Stimulated activated effector memory CD8-positive, alpha-beta T cell treated with anti-CD3 and anti-CD28 coated beads, Interleukin-12 subunit alpha, Interleukin-12 subunit beta, amount 100 ng/mL, for 72 hours (primary cell): ENCODE results near the gene CHTF18.
A peak's percentile ranks its signal among the peaks of the same experiment; 100 is the strongest.
"Not testable (repeated sequence)": the region's sequence is repeated elsewhere in the genome, so short reads cannot be mapped to it uniquely, and the experiment has no call there.

Source experiments
- ATAC-seq: fragments of 150-1000 bp; cut with Tn5 transposase; 2 replicates; pipeline ENCODE4 v1.10.0; 2021
- DNase-seq, 2 donors: peaks; one replicate each; pipeline ENCODE4 v3.0.0; 2021 to 2022; ENCODE audit warnings: low spot score in 2 of 2
- H3K27ac Mint-ChIP-seq: one replicate; pipeline ENCODE4 v1.8.0; 2022; ENCODE audit warnings: mild to moderate bottlenecking, mixed read lengths
- H3K36me3 Mint-ChIP-seq: one replicate; pipeline ENCODE4 v1.8.0; 2022; ENCODE audit warnings: mild to moderate bottlenecking, mixed read lengths
- H3K4me1 Mint-ChIP-seq: one replicate; pipeline ENCODE4 v1.8.0; 2022; ENCODE audit warnings: mixed read lengths
- H3K4me3 Mint-ChIP-seq: one replicate; pipeline ENCODE4 v1.8.0; 2022; ENCODE audit warnings: mild to moderate bottlenecking, mixed read lengths
- H3K9me3 Mint-ChIP-seq: one replicate; pipeline ENCODE4 v1.8.0; 2022; ENCODE audit warnings: mixed read lengths

Gene CHTF18

DNA sequence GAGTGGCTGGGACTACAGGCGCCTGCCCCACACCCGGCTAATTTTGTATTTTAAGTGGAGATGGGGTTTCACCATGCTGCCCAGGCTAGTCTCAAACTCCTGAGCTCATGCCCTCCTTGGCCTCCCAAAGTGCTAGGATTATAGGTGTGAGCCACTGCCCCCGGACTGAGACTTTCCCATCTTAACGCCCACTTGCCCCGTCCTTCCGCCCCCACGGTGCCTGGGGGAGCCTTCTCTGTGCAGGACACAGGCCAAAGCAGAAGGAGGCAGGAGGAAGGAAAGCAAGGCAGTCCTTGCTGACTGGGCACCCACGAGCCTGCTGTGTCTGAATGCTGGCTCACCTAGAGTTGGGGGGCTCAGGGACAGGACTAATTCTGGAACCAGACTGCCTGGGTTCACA, 29.7 kb downstream of the CHTF18 start:
- DNase-seq: no peak
- no peak overlapping the region for H3K27ac Mint-ChIP-seq
- no peaks in the 10 kb centered on the region for H3K36me3 Mint-ChIP-seq
- H3K9me3 Mint-ChIP-seq: no peaks in the 10 kb centered on the region
- H3K4me1 Mint-ChIP-seq: peaks cover 11% of the 10 kb centered on the region
- no peak for ATAC-seq
- H3K4me3 Mint-ChIP-seq: no peak overlapping the region

DNA sequence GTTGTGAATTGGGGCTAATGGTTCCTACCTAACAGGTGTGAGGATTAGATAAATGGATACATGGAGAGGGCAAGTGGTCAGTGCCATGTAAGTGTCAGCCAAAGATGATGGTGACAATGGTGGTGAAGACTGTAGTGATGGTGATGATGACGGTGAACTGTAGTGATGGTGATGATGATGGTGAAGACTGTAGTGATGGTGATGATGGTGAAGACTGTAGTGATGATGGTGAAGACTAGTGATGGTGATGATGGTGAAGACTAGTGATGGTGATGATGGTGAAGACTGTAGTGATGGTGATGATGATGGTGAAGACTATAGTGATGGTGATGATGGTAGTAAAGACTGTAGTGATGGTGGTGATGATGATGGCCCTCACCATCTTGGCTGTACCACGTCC, 30.2 kb downstream of the CHTF18 start:
- no peak overlapping the region for H3K27ac Mint-ChIP-seq
- DNase-seq: no peak
- H3K36me3 Mint-ChIP-seq: no peaks in the 10 kb centered on the region
- H3K4me3 Mint-ChIP-seq: no peak overlapping the region
- H3K9me3 Mint-ChIP-seq: no peaks in the 10 kb centered on the region
- no peak for ATAC-seq
- peaks cover 11% of the 10 kb centered on the region for H3K4me1 Mint-ChIP-seq

DNA sequence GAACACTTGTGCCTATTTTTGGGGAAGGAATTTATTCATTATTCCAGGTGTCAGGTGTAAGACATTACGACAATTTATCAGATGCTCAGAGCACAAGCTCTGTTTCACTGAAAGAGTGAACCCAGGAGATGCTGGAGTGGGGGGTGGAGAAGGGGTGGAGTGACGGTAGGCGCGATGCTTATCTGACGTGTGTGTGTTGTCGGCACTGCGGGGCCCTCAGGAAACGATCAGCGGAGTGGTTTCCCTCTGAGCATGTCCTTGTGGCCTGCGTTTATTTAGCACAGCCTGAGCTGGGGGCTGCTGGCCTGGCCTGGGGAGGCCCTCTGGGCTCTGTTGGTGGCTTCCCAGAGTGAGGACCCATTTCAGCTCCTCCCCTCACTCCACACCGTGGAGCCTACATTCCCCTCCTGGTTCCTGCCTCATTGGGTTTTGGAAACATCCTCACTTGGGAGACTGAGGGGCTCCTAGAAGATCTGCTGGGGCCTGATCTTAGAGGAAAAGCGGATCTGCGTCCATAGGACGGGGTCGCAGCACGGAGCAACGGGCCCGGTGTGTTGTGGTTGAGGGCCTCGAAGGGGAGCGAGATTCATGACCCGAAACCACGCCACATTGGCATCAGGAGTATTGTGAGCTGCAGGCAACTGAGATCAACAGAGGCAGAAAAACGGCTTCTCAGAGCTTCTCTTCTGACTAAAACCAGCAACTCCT, 31.1 kb downstream of the CHTF18 start:
- Mint-ChIP-seq H3K36me3 (no peaks in the 10 kb centered on the region), H3K4me3 (no peak overlapping the region), H3K4me1 (peaks cover 11% of the 10 kb centered on the region), H3K9me3 (no peaks in the 10 kb centered on the region), H3K27ac (no peak overlapping the region)
- DNase-seq (no peak), ATAC-seq (peak; percentile 62)

DNA sequence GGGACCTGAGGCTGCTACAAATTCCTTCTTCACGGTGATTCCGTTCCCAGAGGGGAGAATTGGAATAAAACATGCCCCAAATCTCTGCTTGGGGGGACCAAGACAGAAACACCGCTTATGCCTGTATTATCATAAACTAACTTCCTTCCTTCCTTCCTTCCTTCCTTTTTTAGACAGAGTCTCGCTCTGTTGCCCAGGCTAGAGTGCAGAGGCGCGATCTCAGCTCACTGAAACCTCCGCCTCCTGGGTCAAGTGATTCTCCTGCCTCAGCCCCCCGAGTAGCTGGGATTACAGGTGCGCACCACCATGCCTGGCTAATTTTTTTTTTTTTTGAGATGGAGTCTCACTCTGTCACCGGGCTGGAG, 31.6 kb downstream of the CHTF18 start:
- H3K27ac Mint-ChIP-seq, ATAC-seq: not testable (repeated sequence)

DNA sequence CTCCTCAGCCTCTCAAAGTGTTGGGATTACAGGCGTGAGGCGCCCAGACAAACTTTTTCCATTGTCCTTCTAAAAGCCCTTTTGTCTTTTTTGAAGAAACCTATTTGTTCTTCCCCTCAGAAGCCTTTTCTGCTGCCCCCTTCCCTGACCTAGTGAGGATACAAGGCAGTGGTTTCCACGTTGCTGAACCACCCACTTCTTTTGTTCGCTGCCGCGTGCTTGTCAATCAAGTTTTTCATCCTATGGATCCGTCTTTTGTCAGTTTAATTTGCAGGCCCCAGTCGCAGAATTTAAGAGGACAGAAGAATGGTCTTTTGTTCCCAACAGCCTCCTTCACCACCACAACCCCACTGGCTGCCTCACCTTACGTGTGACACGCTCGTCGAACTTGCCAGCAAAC, 32.3 kb downstream of the CHTF18 start:
- Mint-ChIP-seq H3K27ac (no peak overlapping the region), H3K9me3 (no peaks in the 10 kb centered on the region), H3K4me3 (no peak overlapping the region), H3K4me1 (peaks cover 11% of the 10 kb centered on the region), H3K36me3 (no peaks in the 10 kb centered on the region)
- ATAC-seq: no peak
- DNase-seq: no peak

More for the DNA sequence above, 31.6 kb downstream of the CHTF18 start:
- H3K36me3 Mint-ChIP-seq, H3K4me3 Mint-ChIP-seq, DNase-seq, H3K9me3 Mint-ChIP-seq: not testable (repeated sequence)
- H3K4me1 Mint-ChIP-seq: peaks cover 11% of the 10 kb centered on the region

DNA sequence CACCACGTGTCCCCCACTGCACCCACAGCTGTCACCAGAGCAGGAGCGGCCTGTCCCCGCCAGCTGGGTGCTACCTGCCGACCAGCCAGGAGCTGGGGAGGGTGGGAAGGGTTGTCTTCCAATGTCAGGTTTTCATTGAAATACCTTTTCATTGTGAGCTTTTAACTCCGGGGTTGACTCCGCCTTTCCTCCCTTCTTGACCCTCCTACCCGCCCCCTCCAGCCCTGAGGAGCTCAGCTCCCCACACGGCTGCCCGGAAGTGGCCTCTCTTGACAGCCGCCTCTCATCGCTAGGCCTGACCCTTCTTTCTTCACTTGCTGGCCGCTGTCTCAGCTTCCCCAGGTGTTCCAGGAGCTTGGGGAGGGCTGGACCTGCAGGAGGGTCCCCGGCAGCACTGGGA, 33.3 kb downstream of the CHTF18 start:
- Mint-ChIP-seq H3K36me3 (no peaks in the 10 kb centered on the region), H3K27ac (no peak overlapping the region), H3K9me3 (no peaks in the 10 kb centered on the region), H3K4me3 (no peak overlapping the region), H3K4me1 (peaks cover 11% of the 10 kb centered on the region)
- ATAC-seq (no peak), DNase-seq (no peak)

DNA sequence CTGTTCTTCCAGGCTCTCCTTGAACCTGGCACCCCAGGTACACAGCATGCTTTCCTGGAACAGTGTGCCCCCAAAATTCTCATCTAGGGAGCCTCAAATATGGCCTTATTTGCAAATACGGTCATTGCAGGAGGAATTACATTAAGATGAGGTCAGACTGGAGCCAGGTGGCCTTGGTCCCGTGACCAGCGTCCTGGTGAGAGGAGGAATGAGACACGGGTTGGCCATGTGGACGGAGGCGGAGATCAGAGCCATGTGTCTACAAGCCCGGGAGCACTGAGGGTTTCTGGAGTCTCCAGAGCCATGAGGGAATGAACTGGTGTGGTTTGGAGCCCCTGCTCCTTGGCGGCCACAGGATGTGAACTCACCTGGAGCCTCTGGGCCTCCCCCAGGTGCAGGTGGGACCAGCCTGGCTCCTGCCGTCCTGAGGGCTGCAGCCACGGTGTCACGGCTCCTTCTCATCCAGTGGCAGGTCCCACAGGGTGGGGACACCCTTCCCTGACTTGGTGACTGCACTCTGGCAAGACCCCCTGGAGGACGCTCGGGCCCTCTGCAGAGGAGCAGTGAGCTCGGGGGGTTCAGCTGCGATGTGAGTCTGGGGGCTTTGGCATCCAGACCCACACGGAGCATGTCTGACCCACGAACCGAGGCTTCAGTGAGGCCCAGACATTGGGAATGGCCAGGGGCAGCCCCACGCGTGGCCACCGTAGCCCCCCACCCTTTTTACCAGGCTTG, 33.9 kb downstream of the CHTF18 start:
- H3K4me3 Mint-ChIP-seq: no peak overlapping the region
- ATAC-seq (no peak), DNase-seq (no peak)
- H3K9me3 Mint-ChIP-seq: no peaks in the 10 kb centered on the region
- H3K27ac Mint-ChIP-seq: no peak overlapping the region
- no peaks in the 10 kb centered on the region for H3K36me3 Mint-ChIP-seq
- peaks cover 11% of the 10 kb centered on the region for H3K4me1 Mint-ChIP-seq

DNA sequence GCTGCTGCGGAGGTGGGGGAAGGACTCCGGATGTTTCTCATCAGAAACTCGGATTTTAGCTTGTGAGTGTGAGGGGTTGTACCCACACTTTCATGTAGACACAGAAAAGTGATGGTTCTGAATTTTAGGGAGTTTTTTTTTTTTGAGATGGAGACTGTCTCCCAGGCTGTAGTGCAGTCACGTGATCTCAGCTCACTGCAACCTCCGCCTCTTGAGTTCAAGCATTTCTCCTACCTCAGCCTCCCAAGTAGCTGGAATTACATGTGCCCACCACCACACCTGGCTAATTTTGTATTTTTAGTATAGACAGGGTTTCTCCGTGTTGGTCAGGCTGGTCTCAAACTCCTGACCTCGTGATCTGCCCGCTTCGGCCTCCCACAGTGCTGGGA, 34.5 kb downstream of the CHTF18 start:
- Mint-ChIP-seq H3K27ac (no peak overlapping the region), H3K9me3 (no peaks in the 10 kb centered on the region), H3K4me3 (no peak overlapping the region), H3K4me1 (peaks cover 11% of the 10 kb centered on the region), H3K36me3 (no peaks in the 10 kb centered on the region)
- DNase-seq: no peak
- ATAC-seq: no peak

DNA sequence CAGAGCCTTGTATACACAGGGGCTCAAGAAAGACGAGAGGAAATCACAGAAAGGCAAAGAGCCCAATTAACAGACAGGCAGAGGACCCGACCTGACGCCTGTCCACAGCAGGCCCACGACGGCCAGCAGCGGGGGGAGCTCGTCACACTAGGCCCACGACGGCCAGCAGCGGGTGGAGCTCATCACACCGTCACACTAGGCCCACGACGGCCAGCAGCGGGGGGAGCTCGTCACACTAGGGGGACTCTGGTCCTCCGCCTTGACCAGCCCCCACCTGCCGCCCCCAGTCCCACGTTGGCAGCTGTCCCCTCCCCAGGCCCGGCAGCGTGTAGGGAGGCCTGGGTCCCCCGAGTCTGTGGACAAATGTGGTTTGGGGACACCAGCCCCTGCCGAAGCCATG, 35.8 kb downstream of the CHTF18 start:
- no peaks in the 10 kb centered on the region for H3K36me3 Mint-ChIP-seq
- no peak for DNase-seq
- ATAC-seq: no peak
- no peak overlapping the region for H3K27ac Mint-ChIP-seq
- no peak overlapping the region for H3K4me3 Mint-ChIP-seq
- H3K4me1 Mint-ChIP-seq: peaks cover 11% of the 10 kb centered on the region
- no peaks in the 10 kb centered on the region for H3K9me3 Mint-ChIP-seq

DNA sequence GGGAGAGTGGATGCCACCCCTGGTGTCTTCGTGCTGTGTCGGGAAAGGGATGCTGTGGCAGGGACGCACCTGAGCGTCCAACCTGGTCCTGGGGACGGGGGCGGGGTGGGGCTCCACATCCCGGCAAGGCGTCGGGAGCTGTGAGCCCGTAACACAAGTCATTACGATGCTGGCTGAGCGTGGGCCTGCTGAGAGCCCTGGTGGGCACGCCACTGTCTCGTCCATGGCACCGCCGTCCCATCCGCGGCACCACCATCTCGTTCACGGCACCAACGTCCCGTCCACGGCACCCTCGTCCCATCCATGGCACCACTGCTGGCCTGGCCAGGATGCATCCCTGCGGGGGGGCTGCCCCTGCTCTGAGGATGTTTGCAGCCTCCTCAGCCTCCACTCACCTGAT, 36.2 kb downstream of the CHTF18 start:
- Mint-ChIP-seq H3K9me3 (no peaks in the 10 kb centered on the region), H3K27ac (no peak overlapping the region), H3K36me3 (no peaks in the 10 kb centered on the region), H3K4me1 (peaks cover 7% of the 10 kb centered on the region), H3K4me3 (no peak overlapping the region)
- ATAC-seq (no peak), DNase-seq (no peak)

DNA sequence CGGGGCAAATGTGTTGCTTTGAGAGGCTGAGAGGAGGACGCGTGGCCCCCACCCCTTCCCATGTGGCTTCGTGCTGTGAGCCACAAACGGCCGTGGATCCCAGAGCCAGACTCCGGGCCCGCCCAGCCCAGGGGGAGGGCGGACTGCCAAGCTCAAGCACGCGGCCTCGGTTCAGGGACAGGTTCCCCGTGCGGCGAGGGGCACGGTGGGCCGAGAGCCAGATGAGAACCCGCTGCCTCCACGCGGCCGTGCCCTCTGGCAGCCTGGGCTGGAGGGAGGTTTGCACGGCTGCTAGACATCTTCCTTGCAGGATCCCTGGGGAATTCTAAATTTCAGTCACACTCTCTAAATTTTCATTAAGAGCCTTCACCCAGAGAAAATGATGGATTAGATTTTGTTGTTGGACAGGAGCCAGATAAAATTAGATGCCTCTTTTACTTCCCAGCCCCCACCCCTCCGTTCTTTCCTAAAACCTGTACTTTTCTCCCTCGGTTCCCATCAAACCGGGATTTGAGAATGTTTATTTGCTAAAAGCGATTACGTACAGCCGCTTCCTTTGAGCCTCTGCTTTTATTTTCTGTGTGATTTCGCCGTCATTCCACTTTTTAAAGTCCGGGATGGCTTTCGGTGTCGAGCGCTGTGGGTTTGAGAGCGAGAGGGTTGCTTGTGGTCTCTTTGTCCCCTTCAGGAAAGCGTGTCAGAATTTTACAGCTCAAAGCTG, 37.1 kb downstream of the CHTF18 start:
- Mint-ChIP-seq H3K36me3 (no peaks in the 10 kb centered on the region), H3K27ac (no peak overlapping the region), H3K9me3 (no peaks in the 10 kb centered on the region), H3K4me3 (no peak overlapping the region), H3K4me1 (no peaks in the 10 kb centered on the region)
- DNase-seq (no peak), ATAC-seq (no peak)

DNA sequence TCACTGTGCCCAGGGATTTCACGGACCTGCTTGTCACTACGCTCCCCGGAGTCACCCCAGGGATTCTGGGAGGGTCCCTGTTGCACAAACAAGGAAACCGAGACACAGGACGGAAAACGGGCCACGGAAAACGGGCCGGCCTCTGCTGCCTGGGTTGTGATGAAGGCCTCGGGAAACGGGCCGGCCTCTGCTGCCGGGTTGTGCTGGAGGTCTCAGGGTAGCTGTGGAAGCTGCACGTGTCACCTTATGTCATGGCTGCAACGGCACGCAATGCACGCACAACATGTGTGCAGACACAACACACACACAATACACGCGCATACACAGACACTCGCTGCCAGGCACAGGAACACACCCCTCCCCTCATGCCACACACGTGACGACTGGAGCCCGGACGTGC, 39.1 kb downstream of the CHTF18 start:
- H3K4me3 Mint-ChIP-seq: no peak overlapping the region
- no peak overlapping the region for H3K27ac Mint-ChIP-seq
- H3K9me3 Mint-ChIP-seq: no peaks in the 10 kb centered on the region
- no peaks in the 10 kb centered on the region for H3K4me1 Mint-ChIP-seq
- ATAC-seq (no peak), DNase-seq (no peak)
- H3K36me3 Mint-ChIP-seq: no peaks in the 10 kb centered on the region

DNA sequence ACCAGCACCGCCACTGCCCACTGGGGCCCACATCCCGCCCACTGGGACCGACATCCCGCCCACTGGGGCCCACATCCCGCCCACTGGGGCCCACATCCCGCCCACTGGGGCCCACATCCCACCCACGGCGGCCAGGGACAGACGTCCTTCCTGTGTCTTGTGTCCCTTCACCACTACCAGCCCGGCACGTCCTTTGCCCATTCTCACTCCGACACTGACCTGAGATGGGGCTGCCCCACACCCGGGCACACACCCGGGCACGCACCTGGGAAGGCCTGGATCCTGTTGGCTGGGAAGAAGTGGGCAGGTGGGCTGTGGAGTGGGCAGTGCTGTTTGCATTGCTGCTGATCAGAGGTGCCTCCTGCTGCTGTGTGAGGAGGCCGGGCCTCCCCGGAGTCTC, 40.5 kb downstream of the CHTF18 start:
- H3K27ac Mint-ChIP-seq: no peak overlapping the region
- H3K36me3 Mint-ChIP-seq: no peaks in the 10 kb centered on the region
- no peaks in the 10 kb centered on the region for H3K9me3 Mint-ChIP-seq
- DNase-seq: no peak
- ATAC-seq: no peak
- H3K4me1 Mint-ChIP-seq: no peaks in the 10 kb centered on the region
- no peak overlapping the region for H3K4me3 Mint-ChIP-seq

DNA sequence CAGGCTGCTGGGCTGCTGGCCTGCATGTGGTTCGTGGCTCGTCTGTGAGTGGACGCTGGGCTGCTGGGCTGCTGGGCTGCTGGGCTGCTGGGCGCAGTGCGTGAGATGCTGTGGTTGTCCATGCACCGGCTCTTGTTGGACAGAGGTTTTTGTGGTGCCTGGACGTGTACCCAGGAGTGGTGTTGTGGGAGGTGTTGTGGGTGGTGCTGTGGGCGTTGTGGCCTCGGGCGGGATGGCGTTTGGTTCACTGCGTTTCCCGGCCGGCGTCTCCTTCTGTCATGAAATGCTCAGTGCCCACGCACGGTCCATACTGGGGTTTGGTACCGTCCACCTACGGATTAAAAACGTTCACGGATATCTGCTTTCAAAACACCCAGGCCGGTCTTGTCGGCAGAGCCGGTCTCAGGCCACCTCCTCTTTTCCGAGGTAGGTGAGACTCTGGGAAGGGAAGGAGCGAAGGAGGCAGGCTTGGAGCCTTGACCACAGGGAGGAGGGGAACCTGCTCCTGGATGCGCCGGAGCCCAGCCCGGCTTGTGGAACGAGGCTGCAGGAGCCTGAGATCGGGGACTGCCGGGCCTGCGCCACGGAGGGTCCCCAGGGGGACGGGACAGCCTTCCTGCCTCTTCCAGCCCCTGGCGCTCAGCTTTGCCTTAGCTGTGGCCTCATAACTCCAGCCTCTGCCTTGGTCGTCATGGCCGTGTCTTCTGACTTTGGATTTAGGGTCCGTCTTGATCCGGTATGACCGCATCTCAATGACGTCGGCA, 41.9 kb downstream of the CHTF18 start:
- Mint-ChIP-seq H3K4me3 (no peak overlapping the region), H3K27ac (no peak overlapping the region)

DNA sequence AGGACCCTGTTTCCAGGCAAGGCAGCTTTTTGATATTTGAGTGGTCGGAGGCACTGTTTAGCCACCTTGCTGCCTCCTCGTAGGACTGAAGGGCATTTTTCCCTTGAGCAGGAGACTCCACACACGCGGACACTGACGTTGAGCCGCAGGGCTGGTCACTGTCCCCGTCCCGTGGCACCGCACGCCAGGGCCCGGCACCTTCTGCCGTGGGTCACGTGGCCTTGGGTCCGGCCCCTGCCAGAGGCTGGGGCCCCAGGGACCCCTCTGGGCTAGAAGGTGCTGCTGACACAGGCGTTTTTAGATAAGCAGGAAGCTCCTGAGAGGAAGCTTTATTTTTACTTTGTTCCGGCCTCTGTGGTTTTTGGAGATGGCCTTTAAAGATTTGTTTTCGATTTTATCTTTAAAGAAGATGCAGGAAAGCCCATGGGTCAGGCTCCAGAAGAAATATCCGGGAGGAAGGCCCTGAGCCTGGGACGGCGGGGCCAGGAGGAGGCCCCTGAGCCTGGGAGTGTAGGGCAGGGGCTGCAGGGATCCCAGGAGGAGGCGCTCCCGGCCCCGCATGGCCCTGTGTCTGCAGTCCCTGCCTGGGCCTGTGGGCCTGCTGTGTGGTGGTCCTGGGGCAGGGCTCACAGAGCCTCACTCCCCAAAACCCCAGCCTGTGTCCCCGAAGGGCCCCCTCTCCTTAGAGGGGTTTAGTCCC, 42.6 kb downstream of the CHTF18 start:
- ATAC-seq: no peak
- peaks cover 3% of the 10 kb centered on the region for H3K9me3 Mint-ChIP-seq
- H3K27ac Mint-ChIP-seq: no peak overlapping the region
- H3K36me3 Mint-ChIP-seq: no peaks in the 10 kb centered on the region
- DNase-seq: no peak
- H3K4me3 Mint-ChIP-seq: no peak overlapping the region
- H3K4me1 Mint-ChIP-seq: no peaks in the 10 kb centered on the region

More for the DNA sequence above, 41.9 kb downstream of the CHTF18 start:
- ATAC-seq (no peak), DNase-seq (no peak)
- no peaks in the 10 kb centered on the region for H3K9me3 Mint-ChIP-seq
- no peaks in the 10 kb centered on the region for H3K36me3 Mint-ChIP-seq
- no peaks in the 10 kb centered on the region for H3K4me1 Mint-ChIP-seq
